SKM-1 treated with dmso at 0.1 percent for 144 hours (cell line): Measurements from ENCODE around the gene LPIN3.

Experiments used
- DNase-seq: peaks from one replicate; lab custom pipeline; 2025; ENCODE audit not compliant: unreplicated experiment; lab: John Stamatoyannopoulos, UW

The LPIN3 gene

GRCh38 chr20:41320976-41321375, 19.6 kb upstream of the LPIN3 start:
- no peak for DNase-seq

- no peak for DNase-seq
Observed at GRCh38 chr20:41327178-41327577, 13.4 kb upstream of the LPIN3 start.

GRCh38 chr20:41329435-41330342, 10.9 kb upstream of the LPIN3 start:
- DNase-seq, result no peak

GRCh38 chr20:41330343-41330720, 10.3 kb upstream of the LPIN3 start:
- no peak for DNase-seq

DNA sequence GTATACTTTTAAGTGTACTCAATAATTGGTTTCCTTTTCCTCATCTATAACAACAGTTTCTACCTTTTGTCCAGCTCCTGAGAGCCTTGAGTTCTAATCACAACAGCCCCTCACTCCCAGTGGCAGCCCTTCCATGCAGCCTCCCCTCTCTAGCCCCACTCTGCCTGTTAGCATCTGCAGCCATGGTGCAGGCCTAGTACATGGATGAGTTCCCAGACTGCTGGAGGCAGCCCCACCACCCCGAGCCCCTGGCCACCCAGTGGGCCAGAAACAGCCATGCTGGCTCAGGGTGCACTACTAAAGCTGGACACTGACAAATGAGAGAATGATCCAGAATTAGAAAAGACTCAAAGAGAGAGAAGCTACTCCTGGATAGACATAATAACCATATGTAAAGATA, 9.7 kb upstream of the LPIN3 start:
- no peak for DNase-seq

- DNase-seq, result no peak
Observed at GRCh38 chr20:41331731-41332130, 8.9 kb upstream of the LPIN3 start.

- no peak for DNase-seq
Observed at GRCh38 chr20:41334036-41334435, 6.6 kb upstream of the LPIN3 start.

GRCh38 chr20:41334443-41335421, 5.9 kb upstream of the LPIN3 start:
- no peak for DNase-seq

DNA sequence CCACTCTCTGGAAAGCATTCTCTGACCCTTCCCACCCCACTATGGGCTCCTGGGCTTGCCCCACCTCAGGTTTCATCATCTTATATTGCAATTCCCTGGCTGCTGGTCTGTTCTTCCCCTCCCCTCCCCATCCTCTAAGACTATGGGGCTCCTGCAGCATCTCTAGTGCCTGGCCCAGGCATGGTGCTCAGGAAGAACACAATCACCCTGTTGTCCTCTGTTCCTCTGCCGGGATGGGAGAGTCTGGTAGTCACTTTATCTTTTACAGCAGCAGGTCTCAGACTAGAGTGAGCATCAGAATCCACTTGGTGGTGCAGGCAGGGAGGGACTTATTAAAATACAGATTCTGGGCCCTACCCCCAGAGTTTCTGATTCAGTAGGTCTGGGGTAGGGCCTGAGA, 5.0 kb upstream of the LPIN3 start:
- DNase-seq, result no peak

- DNase-seq, result no peak
Observed at GRCh38 chr20:41336711-41337492, 3.7 kb upstream of the LPIN3 start.

GRCh38 chr20:41339957-41340326, 679 bp upstream of the LPIN3 start:
- DNase-seq, result peak; percentile 45

GRCh38 chr20:41342474-41343464, 2.1 kb downstream of the LPIN3 start:
- no peak for DNase-seq

DNA sequence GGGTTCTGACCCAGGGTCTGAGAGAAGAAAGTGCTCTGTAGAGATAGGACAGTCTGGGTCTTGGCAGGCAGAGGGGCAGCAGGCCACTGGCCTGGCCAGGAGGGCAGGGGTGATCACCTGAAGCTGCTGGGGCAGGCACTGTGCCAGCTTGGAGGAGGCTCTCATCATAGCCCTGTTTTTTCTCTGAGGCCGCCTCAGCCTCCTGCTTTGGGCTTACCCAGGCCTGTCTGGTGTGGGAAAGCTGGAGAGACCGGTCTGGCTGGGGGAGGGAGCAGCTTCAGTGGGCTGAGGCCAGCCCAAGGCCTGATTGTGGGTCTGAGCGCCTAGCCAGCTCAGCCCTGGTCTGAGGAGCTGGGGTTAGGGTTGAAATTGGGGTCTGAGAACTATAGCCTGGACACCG, 3.9 kb downstream of the LPIN3 start:
- no peak for DNase-seq

DNA sequence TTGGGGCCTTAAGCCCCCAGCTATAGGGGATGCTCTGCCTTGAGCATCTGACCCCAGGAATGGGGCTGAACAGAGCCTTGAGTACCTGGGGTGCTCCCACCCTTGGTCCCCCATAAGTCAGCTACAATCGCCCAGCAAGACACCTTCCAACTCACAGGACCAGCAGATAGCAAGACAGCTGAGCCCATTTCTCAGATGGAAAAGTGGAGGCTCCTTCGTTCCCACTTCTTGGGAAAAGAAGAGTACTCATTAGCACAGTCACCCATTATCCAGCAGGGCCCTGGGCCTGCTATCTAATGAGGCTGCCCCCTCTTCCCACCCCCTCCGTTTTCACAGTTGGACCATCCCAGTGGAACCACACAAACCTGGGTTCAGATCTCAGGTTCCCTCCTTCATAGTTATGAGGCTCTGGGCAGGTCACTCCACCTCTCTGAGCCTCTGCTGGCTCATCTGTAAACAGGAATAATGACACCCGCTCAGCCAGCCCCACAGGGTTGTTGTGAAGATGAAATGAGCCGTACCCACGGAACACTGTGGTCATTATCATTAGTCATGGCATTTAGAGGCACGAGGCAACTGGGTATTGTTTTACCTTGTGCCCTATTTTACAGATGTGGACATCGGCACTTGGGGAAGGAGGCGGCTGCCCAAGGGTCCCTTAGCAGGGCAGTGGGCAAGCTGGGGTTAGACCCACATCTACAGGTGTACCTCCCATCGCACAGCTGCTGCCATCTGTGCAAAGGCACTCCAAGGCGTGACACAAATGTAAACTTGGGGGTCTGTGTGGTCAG, 4.5 kb downstream of the LPIN3 start:
- no peak for DNase-seq

- DNase-seq, result no peak
Observed at GRCh38 chr20:41345729-41346067, 5.1 kb downstream of the LPIN3 start.

GRCh38 chr20:41347523-41348429, 7.2 kb downstream of the LPIN3 start:
- no peak for DNase-seq

DNA sequence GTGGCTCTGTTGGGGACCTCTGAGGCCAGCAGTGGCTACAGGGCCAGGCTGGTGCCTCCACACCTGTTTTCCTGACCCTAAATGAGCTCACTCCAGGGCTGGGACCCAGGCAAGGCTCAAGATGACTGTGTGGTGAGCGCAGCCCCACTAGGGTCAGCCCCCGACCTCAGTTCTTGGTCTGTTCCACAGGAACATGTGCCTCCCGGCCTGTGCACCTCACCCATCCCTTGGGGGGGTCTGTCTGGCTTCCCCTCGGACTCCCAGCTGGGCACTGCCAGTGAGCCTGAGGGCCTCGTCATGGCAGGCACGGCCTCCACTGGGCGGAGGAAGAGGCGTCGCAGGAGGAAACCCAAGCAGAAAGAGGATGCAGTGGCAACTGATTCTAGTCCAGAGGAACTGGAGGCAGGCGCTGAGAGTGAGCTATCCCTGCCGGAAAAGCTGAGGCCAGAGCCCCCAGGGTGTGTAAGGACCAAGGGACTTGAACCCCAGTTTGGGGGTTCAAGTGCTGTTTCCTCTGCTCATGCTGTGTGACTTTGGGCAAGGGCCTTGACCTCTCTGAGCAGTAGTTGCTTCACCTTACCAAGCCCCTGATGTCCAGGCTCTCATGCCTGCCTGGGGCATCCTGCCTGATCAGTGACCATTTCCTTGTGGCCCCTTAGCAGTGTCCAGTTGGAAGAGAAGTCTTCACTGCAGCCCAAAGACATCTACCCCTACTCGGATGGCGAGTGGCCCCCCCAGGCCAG, 8.0 kb downstream of the LPIN3 start:
- no peak for DNase-seq

- DNase-seq, result no peak
Observed at GRCh38 chr20:41349266-41349665, 8.6 kb downstream of the LPIN3 start.
